ENCODE measurements around the gene MAGEF1.

GRCh38 chr3:184727357-184728009, 15.6 kb upstream of the MAGEF1 start:
- peak; percentile 66 to 82 (median 72) for TF ChIP-seq CTCF (IDR thresholded peaks at IDR 0.05)
- no peak for TF ChIP-seq POLR2A (IDR thresholded peaks at IDR 0.05)
